8988T (cell line): ENCODE measurements around the gene SYNGR4.

Experiments used
- DNase-seq: peaks from one replicate; pipeline ENCODE4 v3.0.0; 2011

Gene SYNGR4

GRCh38 chr19:48398375-48399235 lies 34.4 kb downstream of the SYNGR4 start:
- DNase-seq = peak; percentile 96

GRCh38 chr19:48400018-48400742 lies 36.0 kb downstream of the SYNGR4 start:
- peak; percentile 62 for DNase-seq

GRCh38 chr19:48401287-48401686 lies 37.1 kb downstream of the SYNGR4 start:
- no peak for DNase-seq

GRCh38 chr19:48403606-48404005 lies 39.4 kb downstream of the SYNGR4 start:
- DNase-seq = peak; percentile 59

GRCh38 chr19:48405010-48405659 lies 41.0 kb downstream of the SYNGR4 start:
- no peak for DNase-seq

- DNase-seq = no peak
Observed at GRCh38 chr19:48405850-48406249, 41.7 kb downstream of the SYNGR4 start.

GRCh38 chr19:48413879-48414587 lies 49.9 kb downstream of the SYNGR4 start:
- no peak for DNase-seq

- DNase-seq = no peak
Observed at GRCh38 chr19:48415395-48415794, 51.2 kb downstream of the SYNGR4 start.

- no peak for DNase-seq
Observed at GRCh38 chr19:48415806-48416221, 51.6 kb downstream of the SYNGR4 start.

- DNase-seq = no peak
Observed at GRCh38 chr19:48417421-48417820, 53.3 kb downstream of the SYNGR4 start.

GRCh38 chr19:48418317-48419064 lies 54.3 kb downstream of the SYNGR4 start:
- DNase-seq = no peak

GRCh38 chr19:48419158-48419920 lies 55.2 kb downstream of the SYNGR4 start:
- peak; percentile 51 for DNase-seq

- DNase-seq = no peak
Observed at GRCh38 chr19:48421548-48421947, 57.4 kb downstream of the SYNGR4 start.

GRCh38 chr19:48424694-48425219 lies 60.6 kb downstream of the SYNGR4 start:
- DNase-seq = peak; percentile 51
